Stomach smooth muscle (tissue), 2 donors: ENCODE results near the gene VPS39.

Source experiments
- H3K27ac ChIP-seq: one replicate; pipeline ENCODE4 v1.7.0; 2013; ENCODE audit warnings: mild to moderate bottlenecking, low read length, inconsistent platforms
- H3K27me3 ChIP-seq, 2 donors: one replicate each; pipeline ENCODE4 v1.7.0; 2013; ENCODE audit warnings: low read length in 2 of 2; ENCODE audit not compliant: insufficient read depth in 2 of 2, control insufficient read depth in 1 of 2
- H3K36me3 ChIP-seq, 2 donors: one replicate each; pipeline ENCODE4 v1.7.0; 2013; ENCODE audit warnings: low read length in 2 of 2; ENCODE audit not compliant: control insufficient read depth in 2 of 2, insufficient read depth in 2 of 2
- H3K4me1 ChIP-seq: one replicate; pipeline ENCODE4 v1.7.0; 2013; ENCODE audit warnings: low read length; ENCODE audit not compliant: control insufficient read depth, insufficient read depth
- H3K4me3 ChIP-seq, 2 donors: one replicate each; pipeline ENCODE4 v1.7.0; 2013; ENCODE audit warnings: low read length in 2 of 2
- H3K9ac ChIP-seq, 2 donors: one replicate each; pipeline ENCODE4 v1.7.0; 2013; ENCODE audit warnings: low read length in 2 of 2, mild to moderate bottlenecking in 1 of 2
- H3K9me3 ChIP-seq, 2 donors: one replicate each; pipeline ENCODE4 v1.7.0; 2013; ENCODE audit warnings: low read length in 2 of 2; ENCODE audit not compliant: control insufficient read depth in 2 of 2
- donor health status: healthy.
- donor health status: Pancreatic carcinoma.

The VPS39 gene

DNA sequence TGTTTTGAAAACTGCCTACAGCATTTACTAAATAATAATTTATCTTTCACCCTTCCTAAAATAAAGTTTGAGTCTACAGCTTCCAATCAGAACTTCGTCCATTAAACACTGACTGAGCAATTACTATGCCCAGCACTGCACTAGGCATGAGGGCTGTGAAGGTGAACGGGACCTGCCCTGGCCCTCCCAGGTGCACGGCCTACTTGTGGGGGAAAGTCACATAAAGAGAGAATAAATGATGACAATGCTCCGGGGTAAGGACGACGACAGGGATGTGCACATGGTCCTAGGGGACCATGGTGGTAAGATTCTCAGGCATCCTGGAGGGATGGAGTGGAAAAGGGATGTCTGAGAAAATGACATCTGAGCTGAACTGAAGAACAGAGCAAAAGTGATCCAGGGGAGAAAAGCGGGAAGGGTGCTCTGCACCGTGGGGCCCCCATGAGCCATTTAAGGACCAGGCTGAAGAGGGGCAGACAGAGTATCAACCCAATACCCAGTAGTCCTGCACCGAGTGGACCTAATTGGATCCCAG is 63.2 kb downstream of the VPS39 start:
- Histone ChIP-seq H3K27me3 (no peaks in the 10 kb centered on the region), H3K4me1 (no peaks in the 10 kb centered on the region), H3K4me3 (no peak overlapping the region), H3K36me3 (no peaks in the 10 kb centered on the region), H3K27ac (no peak overlapping the region), H3K9ac (no peak overlapping the region), H3K9me3 (no peaks in the 10 kb centered on the region)

DNA sequence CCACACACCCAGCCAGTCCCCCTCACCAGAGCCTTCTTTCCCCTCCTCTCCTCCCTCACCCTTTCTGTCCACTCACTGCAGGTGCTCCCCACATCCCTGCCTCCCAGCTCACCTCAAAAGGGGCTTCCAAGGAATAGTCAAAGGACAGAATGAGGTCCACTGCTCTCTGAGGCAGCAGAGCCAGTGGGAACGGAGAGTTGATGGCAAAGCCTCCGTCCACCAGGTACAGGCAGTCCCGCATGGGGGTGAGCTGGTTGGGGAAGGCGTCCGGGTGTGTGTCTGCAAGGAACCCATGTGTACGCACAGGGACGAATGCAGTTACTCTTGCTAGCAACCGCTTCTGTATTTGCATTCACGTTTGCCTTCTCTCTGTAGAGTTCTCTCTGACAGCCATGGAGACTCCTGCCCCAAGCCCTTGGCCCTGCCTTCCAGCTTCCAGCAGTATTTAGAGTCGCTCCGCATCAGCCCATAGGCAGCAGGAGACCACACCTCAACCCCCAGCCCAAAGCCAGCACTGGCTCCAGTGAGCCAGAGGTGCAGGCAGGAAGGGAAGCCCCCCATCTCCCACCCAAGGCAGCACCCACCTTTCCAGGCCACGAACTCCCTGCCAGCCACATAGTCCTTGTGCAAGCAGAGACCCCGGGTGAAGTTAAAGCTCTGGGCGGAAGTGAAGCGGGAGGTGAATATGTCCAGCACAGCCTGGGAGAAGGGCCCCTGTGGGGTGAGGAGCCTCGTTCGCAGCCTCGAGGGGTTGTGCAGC is 64.1 kb downstream of the VPS39 start:
- Histone ChIP-seq H3K36me3 (no peaks in the 10 kb centered on the region), H3K27ac (no peak overlapping the region), H3K9ac (no peak overlapping the region), H3K4me1 (no peaks in the 10 kb centered on the region), H3K9me3 (no peaks in the 10 kb centered on the region), H3K4me3 (no peak overlapping the region), H3K27me3 (no peaks in the 10 kb centered on the region)

DNA sequence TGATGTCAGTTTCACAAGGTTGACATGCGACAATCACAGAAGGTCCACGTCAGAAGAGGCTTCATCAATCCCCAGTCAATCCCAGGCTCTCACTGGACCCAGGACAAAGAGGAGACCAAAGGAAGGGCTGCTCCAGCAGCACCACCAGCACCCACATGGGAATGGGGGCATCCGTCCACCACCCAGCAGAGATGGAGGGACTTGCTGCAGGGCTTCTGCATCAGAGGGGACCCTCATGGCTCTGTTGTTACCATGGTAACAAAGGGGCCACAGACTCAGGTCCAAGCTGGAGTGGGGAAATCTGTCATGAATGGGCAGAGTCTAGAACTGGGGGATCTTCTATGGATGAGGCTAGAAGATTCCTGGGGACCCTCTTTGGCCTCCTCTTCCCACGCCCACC is 64.7 kb downstream of the VPS39 start:
- no peak overlapping the region for H3K9ac ChIP-seq
- no peaks in the 10 kb centered on the region for H3K4me1 ChIP-seq
- no peaks in the 10 kb centered on the region for H3K27me3 ChIP-seq
- no peaks in the 10 kb centered on the region for H3K9me3 ChIP-seq
- H3K4me3 ChIP-seq: no peak overlapping the region
- H3K27ac ChIP-seq: no peak overlapping the region
- H3K36me3 ChIP-seq: no peaks in the 10 kb centered on the region

DNA sequence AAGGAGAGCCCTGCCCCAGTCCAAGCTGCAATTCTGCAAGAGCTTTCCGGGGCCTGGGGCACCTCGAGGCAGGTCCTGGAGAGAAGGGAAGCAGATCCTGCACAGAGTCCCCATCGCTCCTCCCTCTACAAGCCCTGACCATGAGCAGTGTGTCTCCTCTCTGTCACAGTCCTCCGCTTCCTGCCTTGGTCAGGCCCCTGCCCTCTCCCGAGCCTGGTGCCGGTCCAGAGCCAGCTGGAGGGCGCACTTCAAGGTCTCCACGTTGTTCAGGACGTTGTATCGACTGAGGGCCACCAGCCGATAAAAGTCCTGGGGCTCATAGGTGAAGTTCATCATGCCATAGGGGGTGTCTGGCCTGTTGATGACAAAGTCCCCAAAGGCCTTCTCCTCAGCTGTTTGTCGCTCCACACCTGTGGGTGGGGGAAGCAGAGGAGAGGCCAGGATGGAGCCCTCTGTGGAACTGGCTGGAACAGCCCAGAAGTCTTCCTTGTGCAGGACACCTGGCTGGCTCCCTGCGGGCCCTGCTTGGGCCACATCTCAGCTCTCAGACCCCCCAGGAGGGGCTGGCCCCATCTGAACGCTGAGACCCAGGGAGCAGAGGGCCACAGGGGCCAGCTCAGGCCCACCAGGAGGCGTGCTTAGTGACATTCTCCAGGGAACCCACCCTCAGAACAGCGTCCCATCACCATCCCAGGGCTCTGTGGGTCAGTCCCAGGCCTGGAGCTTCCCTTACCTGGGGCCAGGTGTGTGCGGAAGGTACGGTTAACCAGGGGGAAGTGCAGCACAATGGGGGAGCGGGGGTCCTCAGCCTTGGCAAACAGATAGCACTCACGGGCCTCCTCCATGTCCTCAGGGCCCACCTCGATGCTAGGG is 66.1 kb downstream of the VPS39 start:
- no peak overlapping the region for H3K4me3 ChIP-seq
- H3K27ac ChIP-seq: no peak overlapping the region
- no peaks in the 10 kb centered on the region for H3K9me3 ChIP-seq
- no peak overlapping the region for H3K9ac ChIP-seq
- H3K27me3 ChIP-seq: no peaks in the 10 kb centered on the region
- H3K4me1 ChIP-seq: no peaks in the 10 kb centered on the region
- H3K36me3 ChIP-seq: no peaks in the 10 kb centered on the region

DNA sequence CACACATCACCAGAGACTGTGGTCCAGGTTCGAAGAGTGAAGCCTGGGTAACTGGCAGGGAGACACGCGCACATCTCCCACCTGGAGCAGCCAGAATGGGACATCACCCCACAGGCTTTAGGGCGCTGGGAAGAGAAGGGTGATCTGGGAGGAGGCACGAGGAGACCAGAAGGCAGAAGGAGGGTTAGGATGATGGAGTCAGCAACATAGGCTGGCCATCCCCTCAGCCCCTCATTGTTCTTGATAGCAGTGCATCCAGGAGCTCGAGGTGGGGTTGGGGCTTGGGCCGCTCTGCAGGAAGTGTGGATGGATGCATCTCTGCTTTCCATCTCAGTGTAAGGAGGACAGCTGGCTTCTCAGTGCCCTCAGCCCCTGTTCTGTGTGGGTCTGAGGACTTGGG is 66.9 kb downstream of the VPS39 start:
- H3K4me1 ChIP-seq: no peaks in the 10 kb centered on the region
- H3K4me3 ChIP-seq: no peak overlapping the region
- no peaks in the 10 kb centered on the region for H3K27me3 ChIP-seq
- no peaks in the 10 kb centered on the region for H3K36me3 ChIP-seq
- H3K27ac ChIP-seq: no peak overlapping the region
- no peak overlapping the region for H3K9ac ChIP-seq
- H3K9me3 ChIP-seq: no peaks in the 10 kb centered on the region

DNA sequence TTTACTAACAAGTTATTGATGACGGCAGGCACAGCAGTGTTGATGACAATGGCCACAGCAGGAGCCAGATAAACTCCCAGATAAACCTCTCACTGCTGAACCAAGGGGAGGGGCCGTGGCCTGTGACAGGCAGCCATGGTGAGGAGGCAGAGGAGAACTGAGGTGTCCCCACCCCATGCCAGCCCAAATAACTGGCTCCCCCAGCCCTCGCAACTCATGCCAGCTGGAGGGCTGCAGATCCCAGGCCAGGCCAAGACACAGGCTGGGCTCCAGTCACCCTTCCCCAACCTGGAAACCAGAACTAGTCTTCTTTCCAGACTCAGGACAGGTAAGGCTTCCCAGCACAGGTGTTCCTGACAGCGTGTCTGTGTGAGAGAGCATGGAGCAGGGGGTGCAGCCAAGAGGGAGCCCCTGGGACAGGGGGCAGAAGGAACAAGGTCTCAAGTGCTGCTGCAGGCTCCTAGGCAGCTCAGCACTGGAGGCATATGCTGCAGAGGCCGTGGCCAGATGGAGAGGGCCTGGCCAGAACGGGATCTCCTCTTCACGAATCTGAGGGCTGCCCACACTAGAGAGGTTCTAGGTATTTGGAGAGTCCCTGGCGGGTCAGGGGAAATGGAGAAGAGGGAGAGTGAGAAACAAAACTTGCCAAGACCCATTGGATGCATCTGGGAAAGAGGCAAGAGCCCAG is 67.6 kb downstream of the VPS39 start:
- H3K27ac ChIP-seq: no peak overlapping the region
- H3K4me3 ChIP-seq: no peak overlapping the region
- H3K4me1 ChIP-seq: no peaks in the 10 kb centered on the region
- H3K36me3 ChIP-seq: no peaks in the 10 kb centered on the region
- no peak overlapping the region for H3K9ac ChIP-seq
- H3K27me3 ChIP-seq: no peaks in the 10 kb centered on the region
- H3K9me3 ChIP-seq: no peaks in the 10 kb centered on the region

DNA sequence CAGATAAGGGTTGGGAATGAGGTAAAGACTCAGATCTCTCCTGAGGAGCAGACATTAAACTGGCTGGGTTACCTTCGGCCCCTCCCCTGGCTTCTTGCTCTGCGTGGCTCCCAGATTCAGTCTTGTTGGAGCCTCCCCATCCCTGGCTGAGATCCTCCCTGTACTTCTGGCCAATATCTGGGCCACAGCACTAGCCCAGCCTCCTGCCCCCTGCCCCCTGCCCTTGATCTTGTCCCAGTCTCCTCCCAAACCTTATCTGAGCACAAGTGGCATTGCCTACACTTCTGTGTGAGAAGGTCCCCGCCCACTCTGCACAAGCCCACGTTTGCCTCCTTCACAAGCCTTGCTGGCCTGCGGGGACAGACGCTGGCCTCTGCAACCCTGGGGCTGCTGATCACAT is 68.5 kb downstream of the VPS39 start:
- Histone ChIP-seq H3K27ac (no peak overlapping the region), H3K27me3 (no peaks in the 10 kb centered on the region), H3K36me3 (no peaks in the 10 kb centered on the region), H3K9ac (no peak overlapping the region), H3K9me3 (no peaks in the 10 kb centered on the region), H3K4me1 (no peaks in the 10 kb centered on the region), H3K4me3 (no peak overlapping the region)

DNA sequence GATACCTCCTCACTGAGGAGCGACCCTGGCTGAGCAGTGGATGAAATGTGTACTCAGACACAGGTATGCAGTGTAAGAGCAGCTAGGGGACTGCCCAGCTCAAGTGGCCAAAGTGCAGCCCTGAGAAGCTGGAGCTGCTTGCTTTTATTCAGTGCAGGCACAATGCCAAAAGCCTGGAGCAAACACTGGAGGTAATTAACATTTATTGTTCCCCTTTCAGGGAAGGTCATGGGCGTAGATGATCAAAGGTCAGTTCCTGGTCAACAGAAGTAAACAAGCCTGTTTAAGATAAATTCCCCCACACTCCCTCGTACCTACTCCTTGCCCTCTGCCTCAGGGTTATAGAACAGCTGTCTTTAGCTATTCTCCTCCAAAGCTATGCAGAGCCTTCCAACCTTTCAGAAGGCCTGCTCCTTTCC is 69.1 kb downstream of the VPS39 start:
- Histone ChIP-seq H3K4me1 (no peaks in the 10 kb centered on the region), H3K9ac (no peak overlapping the region), H3K9me3 (no peaks in the 10 kb centered on the region), H3K27ac (no peak overlapping the region), H3K27me3 (no peaks in the 10 kb centered on the region), H3K4me3 (no peak overlapping the region), H3K36me3 (no peaks in the 10 kb centered on the region)

DNA sequence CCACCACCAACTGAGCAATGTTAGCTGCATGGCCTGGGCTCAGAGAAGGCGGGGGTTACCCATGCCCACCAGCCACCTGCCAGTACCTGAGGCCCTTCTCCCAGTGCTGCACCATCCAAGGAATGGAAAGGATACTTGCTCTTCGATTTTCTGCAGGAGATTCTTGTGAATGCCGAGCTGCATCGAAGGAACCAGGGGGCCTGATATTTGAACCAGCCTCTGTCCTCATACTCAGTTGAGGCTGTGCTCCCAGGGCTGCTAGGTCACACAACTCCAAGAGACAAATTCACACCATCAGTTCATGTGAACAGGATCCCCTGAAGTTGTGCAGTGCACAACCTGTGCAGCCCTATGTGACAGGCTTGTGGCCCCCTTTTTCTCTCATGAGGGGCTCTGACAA is 69.7 kb downstream of the VPS39 start:
- H3K27ac ChIP-seq: no peak overlapping the region
- no peak overlapping the region for H3K9ac ChIP-seq
- no peak overlapping the region for H3K4me3 ChIP-seq
- H3K9me3 ChIP-seq: no peaks in the 10 kb centered on the region
- no peaks in the 10 kb centered on the region for H3K4me1 ChIP-seq
- H3K27me3 ChIP-seq: no peaks in the 10 kb centered on the region
- no peaks in the 10 kb centered on the region for H3K36me3 ChIP-seq

DNA sequence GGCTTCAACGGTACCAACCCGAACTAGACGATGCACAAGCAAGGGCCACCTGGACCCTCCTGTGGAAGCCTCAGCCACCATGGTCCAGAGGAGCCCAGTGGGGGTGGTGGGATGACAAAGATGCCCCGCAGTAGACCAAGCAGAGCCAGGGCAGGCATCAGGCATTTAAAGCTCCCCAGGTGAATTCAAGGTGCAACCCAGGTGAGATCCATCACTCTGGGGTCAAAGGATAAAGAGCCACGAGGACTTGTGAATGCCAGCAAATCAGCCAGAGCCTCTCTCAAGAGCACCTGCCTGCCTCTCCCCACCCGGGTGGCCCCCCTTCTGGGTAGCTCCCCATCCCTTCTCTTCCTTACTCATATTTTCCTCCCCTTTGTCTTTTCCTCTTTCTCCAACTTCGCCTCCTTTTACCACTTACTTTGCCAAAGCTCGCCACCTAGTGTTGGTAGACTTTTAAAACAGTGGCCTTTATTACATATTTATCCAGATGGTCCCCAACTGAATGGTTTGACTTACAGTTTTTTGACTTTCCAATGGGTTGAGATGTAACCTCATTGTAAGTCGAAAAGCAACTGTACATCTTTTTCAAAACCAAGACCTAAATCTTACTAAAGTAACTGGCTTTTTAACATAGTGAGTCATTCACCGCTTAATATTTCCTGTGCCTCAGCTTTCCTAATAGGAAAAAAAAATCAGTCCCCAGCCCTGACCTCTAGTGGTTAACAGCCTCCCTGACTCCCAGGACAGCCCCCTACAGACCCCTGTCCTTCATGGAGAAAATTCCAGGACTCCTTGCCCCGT is 70.4 kb downstream of the VPS39 start:
- no peaks in the 10 kb centered on the region for H3K36me3 ChIP-seq
- no peaks in the 10 kb centered on the region for H3K27me3 ChIP-seq
- no peaks in the 10 kb centered on the region for H3K9me3 ChIP-seq
- no peak overlapping the region for H3K9ac ChIP-seq
- H3K4me3 ChIP-seq: no peak overlapping the region
- H3K4me1 ChIP-seq: no peaks in the 10 kb centered on the region
- no peak overlapping the region for H3K27ac ChIP-seq
